CD4-positive, alpha-beta T cell treated with Interleukin-1 beta for 1 hour (primary cell): Measurements from ENCODE around the gene SGTB.
A peak's percentile ranks its signal among the peaks of the same experiment; 100 is the strongest.
"Not testable (repeated sequence)": the region's sequence is repeated elsewhere in the genome, so short reads cannot be mapped to it uniquely, and the experiment has no call there.

ENCODE experiments used
- DNase-seq, 2 donors: peaks; one replicate each; pipeline ENCODE4 v3.0.0-alpha.2; 2020 to 2022

The SGTB gene

DNA sequence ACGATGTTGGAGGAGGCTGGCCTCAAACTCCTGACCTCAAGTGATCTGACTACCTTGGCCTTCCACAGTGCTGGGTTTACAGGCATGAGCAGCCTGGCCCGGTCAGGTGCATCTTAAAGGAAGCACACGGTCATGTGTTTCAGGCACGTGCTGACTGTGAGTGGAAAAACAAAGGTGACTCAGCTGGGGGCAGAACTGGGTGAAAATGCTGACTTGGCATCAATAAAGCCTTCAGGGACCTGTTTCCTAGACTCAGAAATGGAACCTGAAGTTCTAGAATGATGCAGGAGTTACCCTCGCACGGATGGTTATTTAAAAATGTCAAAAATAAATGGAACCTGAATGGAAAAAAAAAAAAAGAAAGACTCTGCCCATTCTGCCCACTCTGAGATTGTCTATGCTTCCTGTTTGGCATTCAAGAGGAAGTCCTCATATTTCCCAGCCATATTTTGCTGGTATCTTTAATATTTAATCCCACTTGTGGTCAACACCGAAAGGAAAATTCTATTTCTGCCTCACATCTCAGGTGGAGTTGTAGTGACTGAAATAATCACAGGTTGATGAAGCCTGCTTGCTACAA is 12.4 kb upstream of the SGTB start:
- DNase-seq = not testable (repeated sequence)

DNA sequence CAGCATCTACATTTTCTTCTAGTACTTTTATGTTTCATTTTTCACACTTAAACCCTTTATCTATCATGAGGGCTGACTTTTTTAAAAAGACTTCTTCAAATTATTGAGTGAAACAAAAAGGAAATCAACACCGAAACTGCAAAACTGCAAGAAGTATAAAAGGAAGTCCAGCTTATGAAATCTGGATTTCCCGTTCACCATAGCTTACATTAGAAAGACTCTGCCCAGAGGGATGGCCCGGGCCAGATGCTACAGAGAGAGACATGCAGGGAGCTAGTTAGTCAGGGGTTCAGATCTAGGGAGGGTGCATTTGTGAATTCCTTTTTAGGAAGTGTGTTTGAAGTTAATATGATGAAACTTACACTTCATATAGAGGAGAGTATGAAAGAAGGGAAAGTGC is 10.1 kb upstream of the SGTB start:
- peak in 1 of 2 donors; percentile 16 for DNase-seq

DNA sequence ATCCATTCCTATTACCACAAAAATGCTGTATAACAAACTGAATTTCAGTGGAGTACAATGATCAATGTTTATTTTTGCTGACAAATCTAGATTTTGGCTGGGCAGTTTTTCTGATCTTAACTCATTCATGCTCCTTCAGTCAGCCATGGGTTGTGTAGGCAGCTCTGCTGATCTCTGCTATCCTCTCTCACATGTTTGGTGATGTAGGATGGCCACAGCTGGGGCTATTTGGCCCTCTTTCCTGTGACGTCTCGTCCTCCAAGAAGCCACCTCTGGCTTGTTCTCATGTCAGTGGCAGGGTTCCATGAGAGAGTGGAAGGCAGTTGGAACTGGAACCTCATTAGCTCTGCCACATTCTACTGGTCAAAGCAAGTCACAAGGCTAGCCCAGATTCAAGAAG is 9.0 kb upstream of the SGTB start:
- no peak for DNase-seq

- DNase-seq = no peak
These were observed 6.3 kb upstream of the SGTB start for GRCh38 chr5:65728218-65728617.

DNA sequence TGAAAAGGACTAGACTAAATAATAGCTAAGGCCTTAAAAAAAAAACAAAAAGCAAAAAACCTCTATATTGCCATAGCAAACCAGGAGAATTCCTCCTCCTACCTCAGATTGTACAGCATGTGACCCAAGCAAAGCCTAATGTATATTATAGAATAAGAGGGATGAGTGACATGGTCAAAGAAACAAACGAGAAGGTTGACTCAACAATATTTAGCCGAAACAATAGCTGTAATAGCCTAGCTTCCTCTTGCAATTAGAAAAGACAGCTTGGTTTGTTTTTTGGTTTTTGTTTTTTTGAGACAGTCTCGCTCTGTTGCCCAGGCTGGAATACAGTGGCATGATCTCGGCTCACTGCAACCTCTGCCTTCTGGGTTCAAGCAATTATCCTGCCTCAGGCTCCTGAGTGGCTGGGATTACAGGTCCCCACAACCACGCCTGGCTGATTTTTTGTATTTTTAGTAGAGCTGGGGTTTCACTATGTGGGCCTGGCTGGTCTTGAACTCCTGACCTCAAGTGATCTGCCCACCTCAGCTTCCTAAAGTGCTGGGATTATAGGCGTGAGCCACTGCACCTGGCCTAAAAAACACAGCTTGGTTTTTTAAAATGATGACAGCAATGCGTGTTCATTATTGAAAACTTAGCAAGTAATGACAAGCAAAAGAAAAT is 5.7 kb upstream of the SGTB start:
- no peak for DNase-seq

DNA sequence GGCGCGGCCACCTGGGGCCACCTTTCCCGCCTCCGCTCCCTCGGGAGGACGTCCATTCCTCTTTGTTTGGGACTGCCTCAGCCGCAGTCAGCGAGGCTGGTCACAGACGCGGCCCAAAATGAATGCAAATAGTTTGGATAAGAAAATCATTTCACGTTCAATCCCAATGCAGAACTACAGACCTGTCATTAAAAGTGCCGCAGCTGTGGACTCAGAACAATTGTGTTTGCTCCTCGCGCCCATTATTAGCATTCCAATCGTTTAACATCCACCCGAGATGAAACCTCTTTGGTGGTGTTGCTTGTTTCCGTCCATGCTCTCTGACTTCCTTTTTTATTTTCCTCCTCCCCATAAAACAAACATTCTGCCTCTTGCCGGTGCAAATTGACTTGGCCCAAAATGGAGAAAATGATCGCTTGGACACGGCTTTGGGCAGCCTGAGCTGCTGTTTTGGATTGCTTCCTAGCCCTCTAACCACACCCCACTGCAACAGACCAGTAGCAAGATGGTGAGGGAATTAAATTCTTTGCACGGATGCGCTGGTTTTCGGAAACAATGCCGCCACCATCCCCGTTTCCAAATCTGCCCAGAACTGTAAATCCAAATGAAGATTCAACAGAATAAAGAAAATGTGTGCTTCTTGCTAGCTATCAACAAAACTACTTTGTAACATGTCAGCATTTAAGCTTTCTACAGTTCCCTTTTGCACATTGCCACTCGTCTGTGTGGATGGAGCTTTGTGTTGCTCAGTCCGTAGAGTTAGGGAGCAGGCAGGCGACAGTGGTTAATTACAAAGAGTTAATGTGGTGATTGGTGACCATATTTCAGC is 880 bp upstream of the SGTB start:
- no peak for DNase-seq

DNA sequence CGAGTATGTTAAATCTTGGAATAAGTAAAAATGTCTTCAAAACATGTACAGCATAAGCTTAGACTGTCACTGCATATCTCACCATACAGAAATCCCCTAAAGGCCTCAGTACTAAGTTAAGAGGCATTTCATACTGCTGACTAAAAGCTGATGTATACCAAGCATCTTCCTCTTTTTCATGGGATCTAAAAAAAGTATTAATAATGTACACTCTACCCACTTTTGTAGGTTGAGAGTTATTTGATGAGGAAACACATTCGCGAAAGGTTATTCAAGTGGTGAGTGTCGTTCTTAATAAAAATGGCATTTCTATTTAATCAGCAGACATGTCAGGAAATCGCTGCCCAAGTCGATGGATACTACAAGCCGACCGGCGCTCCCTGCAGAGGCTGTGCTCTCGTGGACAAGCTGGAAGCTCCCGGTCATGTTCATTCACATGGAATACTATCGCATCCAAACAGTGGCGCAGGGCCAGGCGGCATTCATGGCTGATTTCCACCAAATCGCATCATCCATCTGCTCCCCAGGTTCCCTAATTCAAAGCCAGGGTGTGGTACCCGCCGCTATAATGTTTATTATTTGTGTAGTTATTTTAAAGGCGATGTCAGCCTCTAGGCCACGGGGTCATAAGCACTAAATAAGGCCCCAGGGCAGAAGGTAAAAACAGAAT is 724 bp downstream of the SGTB start:
- peak in 1 of 2 donors; percentile 35 for DNase-seq

GRCh38 chr5:65718576-65719310 is 3.2 kb downstream of the SGTB start:
- DNase-seq = no peak

- DNase-seq = no peak
These were observed 13.8 kb downstream of the SGTB start for GRCh38 chr5:65708145-65708544.

DNA sequence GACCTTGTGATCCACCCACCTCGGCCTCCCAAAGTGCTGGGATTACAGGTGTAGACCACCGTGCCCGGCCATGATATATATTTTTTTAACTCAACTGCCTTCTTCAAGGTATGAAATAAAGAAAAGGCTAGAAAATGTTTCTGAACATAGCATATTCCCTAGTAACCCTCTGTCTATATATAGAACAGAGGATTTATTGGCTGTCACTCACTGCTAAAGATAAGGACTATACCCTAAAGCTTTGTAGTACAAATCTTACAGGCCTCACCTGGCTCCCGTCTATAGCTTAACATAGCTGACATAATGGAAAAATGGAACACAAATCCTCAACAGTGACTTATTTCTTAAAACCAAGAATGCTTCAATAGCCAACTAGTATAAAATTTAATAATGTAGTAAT is 14.2 kb downstream of the SGTB start:
- no peak for DNase-seq

GRCh38 chr5:65704621-65705239 is 17.2 kb downstream of the SGTB start:
- DNase-seq = no peak

DNA sequence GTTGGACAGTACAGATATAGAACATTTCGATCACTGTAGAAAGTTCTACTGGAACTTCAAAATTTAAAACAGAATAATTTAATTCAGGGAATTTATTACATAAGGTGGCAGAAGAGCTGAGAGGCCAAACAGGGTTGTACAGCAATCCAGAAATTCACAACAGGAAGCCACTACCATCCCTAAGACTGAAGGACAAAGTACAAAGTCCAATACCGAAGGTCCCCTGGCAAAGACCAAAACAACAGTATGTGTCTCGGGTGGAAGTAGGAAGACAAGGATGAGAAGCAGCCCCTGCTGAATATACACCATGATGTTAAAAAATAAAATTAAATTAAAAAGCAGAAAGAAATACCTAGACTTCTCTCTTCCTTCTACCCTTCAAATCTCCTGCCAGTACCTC is 19.9 kb downstream of the SGTB start:
- DNase-seq = no peak

DNA sequence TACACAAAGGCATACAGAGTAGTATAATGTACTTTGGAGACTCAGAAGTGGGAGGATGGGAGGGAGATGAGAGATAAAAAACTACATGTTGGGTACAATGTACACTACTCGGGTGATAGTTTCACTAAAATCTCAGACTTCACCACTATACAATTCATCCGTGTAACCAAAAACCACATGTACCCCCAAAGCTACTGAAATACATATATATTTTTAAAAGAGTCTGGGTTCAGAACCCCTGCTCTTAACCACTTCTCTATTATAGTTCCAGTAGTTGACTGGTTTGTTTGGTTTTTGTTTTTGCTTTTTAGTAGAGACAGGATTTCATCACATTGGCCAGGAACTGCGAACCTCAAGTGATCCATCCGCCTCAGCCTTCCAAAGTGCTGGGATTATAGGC is 22.6 kb downstream of the SGTB start:
- DNase-seq = no peak

GRCh38 chr5:65696892-65697291 is 25.0 kb downstream of the SGTB start:
- no peak for DNase-seq

GRCh38 chr5:65695896-65696295 is 26.0 kb downstream of the SGTB start:
- DNase-seq = no peak

GRCh38 chr5:65695162-65695755 is 26.6 kb downstream of the SGTB start:
- no peak for DNase-seq

GRCh38 chr5:65693121-65693520 is 28.8 kb downstream of the SGTB start:
- no peak for DNase-seq

DNA sequence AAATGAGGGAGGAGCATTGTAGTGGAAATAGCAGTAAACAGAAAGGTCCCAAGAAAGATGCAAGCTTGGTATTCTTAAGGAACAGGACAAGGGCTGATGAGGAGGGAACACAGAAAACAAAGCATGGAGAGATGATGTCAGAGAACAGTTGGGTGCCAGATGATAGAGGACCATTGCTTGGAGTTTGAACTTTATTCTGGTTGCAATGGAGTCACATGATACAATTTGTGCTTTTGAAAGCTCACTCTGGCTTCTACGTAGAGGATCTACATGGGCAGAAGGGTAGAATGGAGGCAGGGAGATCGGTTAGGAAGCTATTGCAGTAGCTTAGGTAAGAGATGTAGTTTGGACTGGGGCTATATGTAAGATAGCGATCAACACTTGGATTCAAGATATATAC is 39.8 kb downstream of the SGTB start:
- no peak for DNase-seq

- DNase-seq = peak in 1 of 2 donors; percentile 2
These were observed 45.9 kb downstream of the SGTB start for GRCh38 chr5:65676056-65676455.

DNA sequence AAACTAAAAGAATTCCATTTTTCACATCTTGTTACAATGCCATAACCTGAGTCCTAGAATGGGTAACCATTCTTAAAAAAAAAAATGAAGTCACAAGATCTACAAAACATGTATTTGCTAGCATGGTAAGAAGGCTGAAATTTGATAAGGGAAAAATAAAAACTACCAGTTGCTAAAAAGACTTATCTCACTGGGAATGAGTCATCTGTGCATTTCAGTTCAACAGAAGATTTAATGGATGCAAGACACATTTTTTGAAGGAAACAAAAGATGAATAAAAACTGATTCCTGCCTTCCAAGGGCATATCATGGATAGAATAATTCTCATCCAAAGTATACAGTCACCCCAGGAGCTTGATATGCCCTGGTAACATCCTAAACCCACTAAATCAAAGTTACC is 47.2 kb downstream of the SGTB start:
- DNase-seq = no peak

DNA sequence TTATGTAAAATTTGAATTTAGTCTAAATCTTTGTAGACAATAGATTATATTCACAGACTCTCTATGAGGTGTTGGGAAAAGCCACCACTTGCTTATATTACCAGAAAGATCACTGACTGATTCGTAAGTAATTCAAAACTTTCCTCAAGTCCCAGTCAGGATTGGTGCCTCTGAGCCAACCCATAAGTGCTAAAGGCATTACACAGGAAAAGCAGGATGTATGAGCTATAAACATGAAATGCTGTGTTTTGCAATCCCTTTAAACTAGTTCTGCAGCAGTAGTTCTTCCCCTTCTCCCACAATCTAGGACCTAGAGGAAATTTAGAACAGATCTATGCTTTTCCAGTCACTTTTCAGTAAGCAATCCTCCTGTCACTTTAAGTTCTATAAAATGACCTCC is 49.1 kb downstream of the SGTB start:
- no peak for DNase-seq

DNA sequence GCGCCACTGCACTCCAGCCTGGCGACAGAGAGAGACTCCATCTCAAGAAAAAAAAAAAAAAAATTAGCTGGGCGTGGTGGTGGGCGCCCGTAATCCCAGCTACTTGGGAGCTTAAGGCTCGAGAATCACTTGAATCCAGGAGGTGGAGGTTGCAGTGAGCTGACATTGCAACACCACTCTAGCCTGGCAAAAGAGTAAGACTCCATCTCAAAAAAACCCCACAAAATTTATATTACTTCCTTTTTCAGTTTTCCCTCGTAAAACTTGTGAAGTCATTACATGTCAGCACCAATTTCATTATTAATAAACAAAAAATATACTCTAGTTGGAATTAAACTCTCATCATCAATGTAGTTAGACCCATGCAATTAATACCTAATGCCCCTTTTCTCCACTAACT is 53.2 kb downstream of the SGTB start:
- no peak for DNase-seq
